ENCODE results near the gene RUSF1.
"Not testable (repeated sequence)": the region's sequence is repeated elsewhere in the genome, so short reads cannot be mapped to it uniquely, and the experiment has no call there.

RUSF1 gene

GRCh38 chr16:31519759-31520431, 11.7 kb upstream of the RUSF1 start:
- in situ Hi-C loops (cut with MboI; ENCODE audit: low sequenced_read_pairs): no loop called here

GRCh38 chr16:31517800-31518402, 9.7 kb upstream of the RUSF1 start:
- in situ Hi-C loops (cut with MboI; ENCODE audit: low sequenced_read_pairs): no loop called here

DNA sequence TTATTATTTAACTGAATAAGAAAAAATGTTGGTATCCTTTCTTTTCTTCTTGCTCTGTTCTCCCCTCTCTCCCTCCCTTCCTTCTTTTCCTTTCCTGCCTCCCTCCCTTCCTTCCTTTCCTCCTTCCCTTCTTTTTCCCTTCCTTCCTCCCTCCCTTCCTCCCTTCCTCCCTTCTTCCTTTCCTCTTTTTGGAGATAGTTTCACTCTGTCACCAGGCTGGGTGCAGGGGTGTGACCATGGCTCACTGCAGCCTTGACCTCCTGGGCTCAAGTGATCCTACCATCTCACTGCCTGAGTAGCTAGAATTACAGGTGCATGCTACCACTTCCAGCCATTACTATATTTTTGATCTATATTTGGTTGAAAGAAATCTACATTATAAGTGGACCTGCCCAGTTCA, 5.7 kb upstream of the RUSF1 start:
- in situ Hi-C loops (cut with MboI; ENCODE audit: low sequenced_read_pairs): no loop called here

GRCh38 chr16:31513126-31513525, 4.9 kb upstream of the RUSF1 start:
- in situ Hi-C loops (cut with MboI; ENCODE audit: low sequenced_read_pairs): no loop called here

DNA sequence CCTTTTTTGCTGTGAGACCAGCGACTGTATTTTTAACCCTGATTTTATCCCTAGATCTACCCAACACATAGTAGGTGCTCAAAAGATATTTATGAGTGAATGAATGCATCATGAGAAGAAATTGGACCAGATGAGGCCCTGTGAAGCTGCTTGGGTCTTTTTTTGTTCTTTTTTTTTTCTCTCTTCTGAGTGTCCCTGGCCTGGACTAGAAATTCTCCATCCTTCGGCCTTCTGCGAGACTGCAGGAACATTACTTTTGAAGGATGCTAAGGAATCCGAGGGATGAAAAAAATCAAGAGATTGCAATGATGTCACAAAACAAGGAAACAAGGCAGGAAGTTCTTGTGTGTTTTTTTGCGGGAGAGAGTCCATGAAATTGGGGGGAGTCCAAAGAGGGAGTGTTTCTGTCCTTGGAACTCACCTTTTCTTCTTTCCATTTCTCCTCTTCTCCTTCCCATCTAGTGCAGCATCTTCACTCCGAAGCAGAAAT, 560 bp upstream of the RUSF1 start:
- in situ Hi-C loops (cut with MboI; ENCODE audit: low sequenced_read_pairs): no loop called here

DNA sequence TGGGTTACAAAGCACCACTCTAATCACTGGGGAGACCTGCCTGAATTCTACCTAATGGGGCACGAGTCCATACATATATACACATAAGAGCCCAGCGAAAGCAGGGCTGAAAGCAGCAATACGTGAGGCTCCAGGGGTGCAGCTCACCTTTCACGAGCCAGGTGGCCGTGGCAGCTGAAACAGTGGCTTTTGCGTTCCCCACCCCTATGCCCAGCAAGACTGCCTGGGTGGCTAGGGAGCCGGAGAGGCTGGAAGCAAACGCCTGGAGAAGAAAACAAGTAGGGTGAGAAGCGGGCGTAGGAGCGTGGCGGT, 618 bp downstream of the RUSF1 start:
- in situ Hi-C loops (cut with MboI; ENCODE audit: low sequenced_read_pairs): no loop called here

- in situ Hi-C loops (cut with MboI; ENCODE audit: low sequenced_read_pairs): no loop called here
Measured at GRCh38 chr16:31505483-31505882, 2.7 kb downstream of the RUSF1 start.

DNA sequence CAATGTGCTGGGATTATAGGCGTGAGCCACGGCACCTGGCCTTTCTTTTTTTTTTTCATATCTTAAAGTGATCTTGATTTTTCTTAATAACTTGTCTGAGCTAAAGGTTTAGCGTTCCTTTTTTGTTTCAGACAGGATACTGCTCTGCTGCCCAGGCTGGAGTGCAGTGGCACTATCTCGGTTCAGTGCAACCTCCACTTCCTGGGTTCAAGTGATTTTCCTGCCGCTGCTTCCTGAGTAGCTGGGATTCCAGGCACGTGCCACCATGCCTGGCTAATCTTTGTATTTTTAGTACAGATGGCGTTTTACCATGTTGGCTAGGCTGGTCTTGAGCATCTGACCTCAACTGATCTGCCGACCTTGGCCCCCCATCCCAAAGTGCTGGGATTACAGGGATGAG, 4.0 kb downstream of the RUSF1 start:
- in situ Hi-C loops (cut with MboI; ENCODE audit: low sequenced_read_pairs): no loop called here

GRCh38 chr16:31503555-31503954, 4.6 kb downstream of the RUSF1 start:
- in situ Hi-C loops (cut with MboI; ENCODE audit: low sequenced_read_pairs): not testable (repeated sequence)

DNA sequence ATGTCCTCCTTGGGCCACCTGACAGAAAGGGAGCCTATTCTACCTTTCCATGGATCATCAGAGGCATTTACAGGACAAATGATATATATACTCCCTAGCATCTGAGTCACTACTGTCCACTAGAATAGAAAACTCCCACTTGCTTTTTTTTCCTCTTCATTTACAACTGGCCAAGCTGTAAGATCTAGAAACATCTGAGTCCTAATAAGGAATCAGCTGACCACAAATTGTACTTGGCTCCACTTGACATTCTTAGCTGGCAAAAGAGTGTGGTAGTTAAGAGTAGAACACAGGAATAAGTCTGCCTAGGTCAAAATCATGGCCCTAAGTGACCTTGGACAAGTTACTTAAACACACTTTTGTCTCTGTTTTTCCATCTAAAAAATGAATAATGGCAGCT, 5.2 kb downstream of the RUSF1 start:
- in situ Hi-C loops (cut with MboI; ENCODE audit: low sequenced_read_pairs): no loop called here

DNA sequence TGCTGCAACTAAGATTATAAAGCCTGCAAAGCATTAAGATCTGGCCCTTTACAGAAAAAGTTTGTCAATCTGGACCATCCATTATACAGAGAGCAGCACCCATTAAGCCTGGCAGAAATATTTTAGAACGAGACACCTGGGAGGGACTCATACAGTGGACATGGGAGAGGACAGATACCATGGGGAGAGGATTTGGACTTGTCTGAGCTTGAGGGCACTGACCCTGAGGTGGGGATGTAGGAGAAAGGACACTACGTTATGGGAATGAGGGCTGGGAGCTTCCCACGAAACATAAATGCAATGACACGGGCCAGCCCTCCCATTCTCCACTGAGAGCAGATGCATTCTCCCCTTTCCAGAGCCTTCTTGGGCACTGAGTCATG, 6.2 kb downstream of the RUSF1 start:
- in situ Hi-C loops (cut with MboI; ENCODE audit: low sequenced_read_pairs): no loop called here

GRCh38 chr16:31501226-31501965, 6.8 kb downstream of the RUSF1 start:
- in situ Hi-C loops (cut with MboI; ENCODE audit: low sequenced_read_pairs): no loop called here

DNA sequence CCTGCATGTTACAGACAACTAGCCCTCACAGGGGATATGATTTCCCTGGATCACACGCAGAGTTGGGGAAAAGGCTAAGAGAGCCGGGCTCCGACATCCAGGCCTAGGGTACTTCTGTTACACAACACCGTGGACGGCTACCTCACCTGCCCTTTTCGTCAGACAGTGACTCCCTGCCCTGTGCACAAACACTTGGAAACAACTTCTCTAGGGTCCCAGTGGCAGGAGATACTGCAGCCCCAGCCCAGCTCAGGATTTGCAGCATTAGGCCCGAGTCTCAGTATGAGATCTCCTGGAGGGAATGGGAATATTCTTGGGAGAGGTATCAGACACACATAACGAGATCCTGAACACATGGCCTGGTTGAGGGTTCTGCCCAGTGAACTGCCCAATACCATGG, 8.3 kb downstream of the RUSF1 start:
- in situ Hi-C loops (cut with MboI; ENCODE audit: low sequenced_read_pairs): no loop called here

DNA sequence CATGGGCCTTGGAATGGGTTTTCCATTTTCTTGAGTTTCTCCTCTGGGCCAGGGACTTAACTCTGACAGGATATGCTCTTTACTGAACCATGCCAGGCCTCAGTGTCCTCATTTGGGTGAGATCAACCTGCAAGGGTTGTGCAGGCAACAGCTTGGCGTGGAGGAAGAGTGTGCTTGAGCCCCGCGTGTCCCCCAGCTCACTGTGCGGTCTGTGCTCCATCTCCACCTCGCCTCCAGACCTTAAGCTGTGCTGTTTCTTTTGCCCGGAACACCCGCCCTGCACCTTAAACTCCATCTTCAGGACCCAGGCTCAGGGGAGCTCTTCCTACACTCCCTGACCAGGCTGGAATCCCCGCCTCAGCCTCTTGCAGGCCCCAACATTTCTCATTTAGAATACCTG, 9.7 kb downstream of the RUSF1 start:
- in situ Hi-C loops (cut with MboI; ENCODE audit: low sequenced_read_pairs): no loop called here

DNA sequence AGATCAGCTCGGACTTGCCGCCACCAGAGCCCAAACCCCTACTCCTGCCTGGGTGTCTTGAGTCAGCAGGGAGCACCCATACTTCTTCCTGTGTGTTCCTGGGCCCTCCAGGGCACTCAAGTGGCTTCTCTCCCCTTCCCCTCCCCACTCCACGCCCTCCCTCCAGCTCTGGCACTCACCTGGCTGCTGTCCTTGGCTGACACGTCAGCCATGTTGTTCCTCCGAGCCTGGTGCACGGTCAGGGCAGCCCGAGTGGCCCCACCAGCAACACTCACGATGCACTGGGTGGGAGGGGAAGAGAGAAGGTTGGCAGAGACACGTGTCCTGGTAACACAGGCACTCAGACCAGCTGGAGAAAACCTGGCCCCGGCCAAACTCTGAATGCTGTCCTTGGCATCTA, 11.5 kb downstream of the RUSF1 start:
- in situ Hi-C loops (cut with MboI; ENCODE audit: low sequenced_read_pairs): no loop called here

DNA sequence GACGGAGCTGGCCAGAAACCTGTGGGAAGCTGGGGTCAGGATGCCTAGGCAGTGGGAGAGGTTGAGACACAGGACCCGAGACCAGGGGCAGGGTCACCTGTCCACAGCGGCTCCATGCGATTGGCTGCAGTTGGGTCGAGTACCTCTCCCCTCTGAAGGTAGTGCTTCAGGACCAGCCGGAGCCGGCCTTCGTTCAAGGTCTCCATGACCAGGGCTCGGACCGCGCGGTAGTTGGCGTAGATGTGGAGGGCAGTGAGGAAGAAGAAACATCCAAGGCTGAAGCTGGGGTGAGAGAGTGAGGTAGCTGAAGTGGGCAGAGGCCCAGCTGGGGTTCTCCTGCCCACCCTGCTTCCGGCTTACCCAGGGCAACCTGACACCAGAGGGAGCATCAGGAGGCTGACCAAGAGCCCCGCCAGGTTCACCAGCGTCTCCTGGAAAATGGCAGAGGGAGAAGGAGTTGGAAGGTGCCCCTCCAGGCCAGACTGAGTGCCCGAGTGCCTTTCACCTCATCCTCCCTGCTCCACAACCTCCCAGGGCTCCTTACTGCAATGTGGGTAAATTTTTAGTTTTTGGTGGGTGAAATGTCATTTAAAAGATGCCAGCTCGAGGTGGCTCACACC, 14.6 kb downstream of the RUSF1 start:
- in situ Hi-C loops (cut with MboI; ENCODE audit: low sequenced_read_pairs): no loop called here

- in situ Hi-C loops (cut with MboI; ENCODE audit: low sequenced_read_pairs): no loop called here
Measured at GRCh38 chr16:31491778-31492418, 16.3 kb downstream of the RUSF1 start.

DNA sequence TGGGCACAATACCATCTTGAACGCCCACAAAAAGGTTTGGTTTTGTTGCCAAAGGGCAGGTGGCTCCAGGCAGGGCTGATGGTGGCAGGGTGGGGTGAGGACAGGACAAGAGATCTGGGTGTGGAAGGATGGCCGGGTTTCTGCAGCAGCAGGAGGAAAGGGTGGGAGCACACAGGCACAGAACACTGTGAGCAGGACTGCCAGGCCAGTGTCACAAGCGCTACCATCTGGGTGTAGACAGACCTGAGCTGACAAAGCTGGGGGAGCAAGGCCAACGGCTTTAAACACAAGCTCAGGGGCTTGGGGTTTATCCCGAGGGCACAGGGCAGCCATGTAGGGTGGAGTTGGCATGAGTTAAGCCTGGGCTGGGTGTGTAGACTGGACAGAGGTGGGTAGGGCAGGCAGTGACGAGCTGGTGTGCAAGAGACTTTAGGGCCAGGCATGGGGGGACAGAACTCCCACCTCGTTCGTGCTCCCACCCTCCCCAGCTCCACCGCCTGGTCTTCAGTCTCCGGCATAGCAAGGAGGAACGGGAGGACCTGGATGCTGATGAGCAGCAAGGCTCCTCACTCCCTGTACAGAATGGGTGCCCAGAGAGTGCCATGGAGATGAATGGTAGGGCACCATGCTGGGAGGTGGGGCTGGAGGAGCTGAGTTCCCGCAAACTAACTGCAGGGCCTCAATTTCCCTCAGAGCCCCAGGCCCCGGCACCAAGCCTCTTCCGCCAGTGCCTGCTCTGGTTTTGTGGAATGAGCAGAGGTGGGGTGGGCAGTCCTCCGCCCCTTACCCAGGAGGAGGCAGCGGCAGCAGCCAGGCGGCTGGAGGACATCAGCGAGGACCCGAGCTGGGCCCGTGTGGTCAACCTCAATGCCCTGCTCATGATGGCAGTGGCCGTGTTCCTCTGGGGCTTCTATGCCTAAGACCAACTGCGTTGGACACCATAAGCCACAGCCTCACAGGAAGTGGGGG, 18.3 kb downstream of the RUSF1 start:
- in situ Hi-C loops (cut with MboI; ENCODE audit: low sequenced_read_pairs): no loop called here

DNA sequence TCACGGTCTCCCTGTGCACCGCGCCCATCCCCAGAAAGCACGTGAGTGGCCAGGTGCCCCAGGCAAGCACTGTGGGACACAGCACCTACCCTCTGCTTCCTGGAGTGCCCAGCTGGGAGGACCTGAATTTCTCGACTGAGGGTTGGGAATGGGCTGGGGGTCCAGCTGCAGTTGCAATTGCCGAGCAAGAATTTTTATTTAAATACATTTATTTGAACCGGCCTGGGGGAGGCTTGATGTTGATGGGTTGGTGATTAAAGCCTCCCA, 19.0 kb downstream of the RUSF1 start:
- in situ Hi-C loops (cut with MboI; ENCODE audit: low sequenced_read_pairs): no loop called here

GRCh38 chr16:31488468-31489297, 19.5 kb downstream of the RUSF1 start:
- in situ Hi-C loops (cut with MboI; ENCODE audit: low sequenced_read_pairs): no loop called here
